Measurements from ENCODE around the gene BPIFB6.

BPIFB6 gene

GRCh38 chr20:33022694-33023438 is 8.6 kb upstream of the BPIFB6 start:
- Histone ChIP-seq H3K4me3 (ENCODE audit: low read depth, low read length) (no peak overlapping the region), H2BK12ac (ENCODE audit: low read length) (no peak overlapping the region), H3K18ac (ENCODE audit: low read length) (no peak overlapping the region), H4K8ac (ENCODE audit: low read depth, low read length) (no peak overlapping the region), H3K79me1 (ENCODE audit: low read length) (no peaks in the 10 kb centered on the region), H3K23ac (ENCODE audit: low read length) (no peak overlapping the region), H2AFZ (ENCODE audit: insufficient read depth, low read length, poor library complexity) (no peak overlapping the region), H3K4ac (ENCODE audit: low read depth, low read length) (no peak overlapping the region), H3K36me3 (ENCODE audit: control insufficient read depth in 1 of 2, insufficient read depth in 2 of 2, low read length in 2 of 2) (no peaks in the 10 kb centered on the region), H3K4me1 (ENCODE audit: control insufficient read depth in 1 of 2, insufficient read depth in 2 of 2, low read length in 2 of 2) (no peaks in the 10 kb centered on the region), H3K14ac (ENCODE audit: low read length) (no peak overlapping the region), H2AK5ac (ENCODE audit: low read length) (no peak overlapping the region), H3K27ac (ENCODE audit: low read depth, low read length) (no peak overlapping the region), H3K27me3 (ENCODE audit: insufficient read depth, low read length) (no peaks in the 10 kb centered on the region), H2BK120ac (ENCODE audit: insufficient read depth, low read length, poor library complexity) (no peak overlapping the region), H4K91ac (ENCODE audit: low read depth, low read length) (no peak overlapping the region), H3K9me3 (ENCODE audit: insufficient read depth, low read depth, low read length) (no peaks in the 10 kb centered on the region), H2BK5ac (ENCODE audit: low read depth, low read length, poor library complexity) (no peak overlapping the region), H3K79me2 (ENCODE audit: control insufficient read depth, insufficient read depth, low read length, poor library complexity) (no peaks in the 10 kb centered on the region), H4K12ac (ENCODE audit: low read depth, low read length) (no peak overlapping the region), H3K9ac (ENCODE audit: low read length) (no peak overlapping the region), H3K4me2 (ENCODE audit: low read length) (no peak overlapping the region)
- WGBS (ENCODE audit: extremely low coverage, insufficient coverage, insufficient read length): no CpG with 5 or more reads among the region's 7 CpGs
- no peak for DNase-seq

DNA sequence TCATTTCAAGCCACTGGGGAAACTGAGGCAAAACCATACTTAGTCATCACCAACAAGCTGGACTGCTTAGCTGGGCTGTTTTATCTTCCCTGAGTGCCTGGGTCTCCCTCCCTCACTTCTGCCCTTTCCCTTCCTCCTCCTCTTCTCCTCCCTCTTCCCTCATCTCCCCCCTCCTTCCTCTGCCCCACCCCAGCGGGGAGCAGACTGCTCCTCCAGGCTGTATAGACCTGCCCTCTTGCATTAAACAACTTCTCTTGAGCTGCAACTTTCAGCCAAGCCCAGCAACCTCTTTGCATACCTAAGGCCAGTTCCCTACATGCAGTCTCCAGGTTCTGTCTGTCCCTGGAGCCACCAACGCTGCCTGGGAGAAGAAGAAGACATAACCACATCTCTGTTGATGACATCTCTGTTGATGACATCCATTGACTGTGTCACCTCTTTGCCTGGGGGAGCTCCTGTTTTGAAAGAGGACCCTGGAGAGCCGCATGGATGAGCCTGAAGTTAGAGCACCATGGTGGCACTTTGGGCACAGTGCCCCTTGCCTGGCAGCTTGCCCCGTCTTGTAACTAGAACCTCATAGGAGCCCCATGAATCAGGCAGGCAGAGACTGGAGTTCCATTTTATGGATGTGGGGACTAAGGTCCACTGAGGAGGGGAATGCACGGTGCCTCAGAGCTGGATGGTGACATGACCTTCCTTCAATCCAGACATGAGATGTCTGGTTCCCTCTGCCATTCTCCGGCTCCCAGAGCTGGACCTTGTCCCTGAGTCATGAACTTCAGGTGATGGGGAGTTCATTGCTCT is 7.8 kb upstream of the BPIFB6 start:
- no peak overlapping the region for H4K8ac ChIP-seq (ENCODE audit: low read depth, low read length)
- H4K91ac ChIP-seq (ENCODE audit: low read depth, low read length): no peak overlapping the region
- no peaks in the 10 kb centered on the region for H3K9me3 ChIP-seq (ENCODE audit: insufficient read depth, low read depth, low read length)
- H3K4me1 ChIP-seq (ENCODE audit: control insufficient read depth in 1 of 2, insufficient read depth in 2 of 2, low read length in 2 of 2): no peaks in the 10 kb centered on the region
- no peak overlapping the region for H3K4me3 ChIP-seq (ENCODE audit: low read depth, low read length)
- no peaks in the 10 kb centered on the region for H3K36me3 ChIP-seq (ENCODE audit: control insufficient read depth in 1 of 2, insufficient read depth in 2 of 2, low read length in 2 of 2)
- WGBS (ENCODE audit: extremely low coverage, insufficient coverage, insufficient read length): no CpG with 5 or more reads among the region's 6 CpGs
- H2BK120ac ChIP-seq (ENCODE audit: insufficient read depth, low read length, poor library complexity): no peak overlapping the region
- no peak overlapping the region for H2BK5ac ChIP-seq (ENCODE audit: low read depth, low read length, poor library complexity)
- H3K27me3 ChIP-seq (ENCODE audit: insufficient read depth, low read length): no peaks in the 10 kb centered on the region
- DNase-seq: no peak
- H3K79me1 ChIP-seq (ENCODE audit: low read length): no peaks in the 10 kb centered on the region
- H3K14ac ChIP-seq (ENCODE audit: low read length): no peak overlapping the region
- H3K4ac ChIP-seq (ENCODE audit: low read depth, low read length): no peak overlapping the region
- H3K23ac ChIP-seq (ENCODE audit: low read length): no peak overlapping the region
- no peak overlapping the region for H2AK5ac ChIP-seq (ENCODE audit: low read length)
- H3K79me2 ChIP-seq (ENCODE audit: control insufficient read depth, insufficient read depth, low read length, poor library complexity): no peaks in the 10 kb centered on the region
- no peak overlapping the region for H3K18ac ChIP-seq (ENCODE audit: low read length)
- H3K9ac ChIP-seq (ENCODE audit: low read length): no peak overlapping the region
- no peak overlapping the region for H3K4me2 ChIP-seq (ENCODE audit: low read length)
- no peak overlapping the region for H2BK12ac ChIP-seq (ENCODE audit: low read length)
- H2AFZ ChIP-seq (ENCODE audit: insufficient read depth, low read length, poor library complexity): no peak overlapping the region
- no peak overlapping the region for H3K27ac ChIP-seq (ENCODE audit: low read depth, low read length)
- H4K12ac ChIP-seq (ENCODE audit: low read depth, low read length): no peak overlapping the region

DNA sequence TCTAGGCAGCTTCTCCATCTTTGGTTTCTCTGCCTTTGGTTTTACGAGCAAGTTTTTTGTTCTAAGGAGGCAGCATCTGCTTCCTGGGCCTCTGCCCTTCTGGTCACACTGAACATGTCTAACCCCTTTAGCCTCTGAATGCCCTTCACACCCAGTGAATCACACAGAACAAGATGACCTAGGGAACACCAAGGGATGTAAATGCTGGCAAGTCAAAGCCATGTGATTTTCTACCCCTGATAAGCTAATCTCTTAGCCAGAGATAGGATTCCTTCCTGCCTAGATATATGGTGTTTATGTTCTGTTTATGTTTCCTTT is 7.2 kb upstream of the BPIFB6 start:
- no CpG with 5 or more reads among the region's 1 CpG for WGBS (ENCODE audit: extremely low coverage, insufficient coverage, insufficient read length)
- no peak overlapping the region for H3K14ac ChIP-seq (ENCODE audit: low read length)
- no peak overlapping the region for H2BK5ac ChIP-seq (ENCODE audit: low read depth, low read length, poor library complexity)

GRCh38 chr20:33024609-33025317 is 6.7 kb upstream of the BPIFB6 start:
- Histone ChIP-seq H2BK120ac (ENCODE audit: insufficient read depth, low read length, poor library complexity) (no peak overlapping the region), H3K79me2 (ENCODE audit: control insufficient read depth, insufficient read depth, low read length, poor library complexity) (no peaks in the 10 kb centered on the region), H3K4me3 (ENCODE audit: low read depth, low read length) (no peak overlapping the region), H2AFZ (ENCODE audit: insufficient read depth, low read length, poor library complexity) (no peak overlapping the region), H3K36me3 (ENCODE audit: control insufficient read depth in 1 of 2, insufficient read depth in 2 of 2, low read length in 2 of 2) (no peaks in the 10 kb centered on the region), H2BK12ac (ENCODE audit: low read length) (no peak overlapping the region), H3K4ac (ENCODE audit: low read depth, low read length) (no peak overlapping the region), H4K91ac (ENCODE audit: low read depth, low read length) (no peak overlapping the region), H3K27me3 (ENCODE audit: insufficient read depth, low read length) (no peaks in the 10 kb centered on the region), H3K9me3 (ENCODE audit: insufficient read depth, low read depth, low read length) (no peaks in the 10 kb centered on the region), H3K79me1 (ENCODE audit: low read length) (no peaks in the 10 kb centered on the region), H3K14ac (ENCODE audit: low read length) (no peak overlapping the region), H3K18ac (ENCODE audit: low read length) (no peak overlapping the region), H3K4me1 (ENCODE audit: control insufficient read depth in 1 of 2, insufficient read depth in 2 of 2, low read length in 2 of 2) (no peaks in the 10 kb centered on the region), H3K27ac (ENCODE audit: low read depth, low read length) (no peak overlapping the region), H4K12ac (ENCODE audit: low read depth, low read length) (no peak overlapping the region), H3K9ac (ENCODE audit: low read length) (no peak overlapping the region), H3K23ac (ENCODE audit: low read length) (no peak overlapping the region), H2AK5ac (ENCODE audit: low read length) (no peak overlapping the region), H2BK5ac (ENCODE audit: low read depth, low read length, poor library complexity) (no peak overlapping the region), H4K8ac (ENCODE audit: low read depth, low read length) (no peak overlapping the region), H3K4me2 (ENCODE audit: low read length) (no peak overlapping the region)
- no peak for DNase-seq
- 100% methylated on average over 2 of the region's 5 CpGs for WGBS (ENCODE audit: extremely low coverage, insufficient coverage, insufficient read length)

More for the DNA sequence above, 7.2 kb upstream of the BPIFB6 start:
- H3K18ac ChIP-seq (ENCODE audit: low read length): no peak overlapping the region
- no peak overlapping the region for H3K9ac ChIP-seq (ENCODE audit: low read length)
- no peaks in the 10 kb centered on the region for H3K79me2 ChIP-seq (ENCODE audit: control insufficient read depth, insufficient read depth, low read length, poor library complexity)
- no peaks in the 10 kb centered on the region for H3K9me3 ChIP-seq (ENCODE audit: insufficient read depth, low read depth, low read length)
- H2AK5ac ChIP-seq (ENCODE audit: low read length): no peak overlapping the region
- H3K23ac ChIP-seq (ENCODE audit: low read length): no peak overlapping the region
- no peaks in the 10 kb centered on the region for H3K79me1 ChIP-seq (ENCODE audit: low read length)
- no peak overlapping the region for H3K27ac ChIP-seq (ENCODE audit: low read depth, low read length)
- no peak overlapping the region for H2AFZ ChIP-seq (ENCODE audit: insufficient read depth, low read length, poor library complexity)
- H4K8ac ChIP-seq (ENCODE audit: low read depth, low read length): no peak overlapping the region
- H4K91ac ChIP-seq (ENCODE audit: low read depth, low read length): no peak overlapping the region
- H3K4ac ChIP-seq (ENCODE audit: low read depth, low read length): no peak overlapping the region
- no peaks in the 10 kb centered on the region for H3K36me3 ChIP-seq (ENCODE audit: control insufficient read depth in 1 of 2, insufficient read depth in 2 of 2, low read length in 2 of 2)
- no peak overlapping the region for H4K12ac ChIP-seq (ENCODE audit: low read depth, low read length)
- H3K4me3 ChIP-seq (ENCODE audit: low read depth, low read length): no peak overlapping the region
- no peaks in the 10 kb centered on the region for H3K27me3 ChIP-seq (ENCODE audit: insufficient read depth, low read length)
- H3K4me1 ChIP-seq (ENCODE audit: control insufficient read depth in 1 of 2, insufficient read depth in 2 of 2, low read length in 2 of 2): no peaks in the 10 kb centered on the region
- H3K4me2 ChIP-seq (ENCODE audit: low read length): no peak overlapping the region
- DNase-seq: no peak
- H2BK120ac ChIP-seq (ENCODE audit: insufficient read depth, low read length, poor library complexity): no peak overlapping the region
- H2BK12ac ChIP-seq (ENCODE audit: low read length): no peak overlapping the region
